Ascending aorta (tissue), 2 donors: Measurements from ENCODE around the gene NAA40. TPM values are rescaled to one million over a fixed set of nuclear protein-coding genes. Genes with fewer than 3 reads are reported as not detected.
"Not testable (repeated sequence)": the region's sequence is repeated elsewhere in the genome, so short reads cannot be mapped to it uniquely, and the experiment has no call there.

Source experiments
- DNase-seq, 2 donors: peaks; one replicate each; pipeline ENCODE4 v3.0.0-alpha.2; 2019; ENCODE audit warnings: low spot score in 2 of 2
- H3K27ac ChIP-seq, 2 donors: fragments of 200-600 bp; sonication (generic); one replicate each; pipeline ENCODE4 v1.5.1; 2016 to 2017; ENCODE audit warnings: mild to moderate bottlenecking in 1 of 2
- H3K27me3 ChIP-seq: fragments of 200-600 bp; sonication (generic); one replicate; pipeline ENCODE4 v1.5.1; 2017
- H3K36me3 ChIP-seq, 2 donors: fragments of 200-600 bp; sonication (generic); one replicate each; pipeline ENCODE4 v1.5.1; 2016
- H3K4me1 ChIP-seq, 2 donors: fragments of 200-600 bp; sonication (generic); one replicate each; pipeline ENCODE4 v1.5.1; 2016 to 2017; ENCODE audit warnings: mild to moderate bottlenecking in 1 of 2
- H3K4me3 ChIP-seq, 2 donors: fragments of 200-600 bp; sonication (generic); one replicate each; pipeline ENCODE4 v1.5.1; 2016 to 2017; ENCODE audit warnings: mild to moderate bottlenecking in 1 of 2
- H3K9me3 ChIP-seq, 2 donors: fragments of 200-600 bp; sonication (generic); one replicate each; pipeline ENCODE4 v1.5.1; 2016
- intact Hi-C: fragments of 100-400 bp; cut with DNase I; formaldehyde crosslinking; loops from one replicate; pipeline ENCODE4 v1.15.1; 2023
- total RNA-seq: library from RNA; depleted of rRNA; stranded (reverse); fragments of >200 nt; gene quantifications from one replicate; pipeline ENCODE4 v1.1.0, GENCODE V29; 2016
- TF ChIP-seq, protein P1 (sequence below), 3 experiments: fragments of 200-600 bp in 2 of 3; fragments of 450-650 bp in 1 of 3; sonication (generic) in 2 of 3; IDR thresholded peaks; one replicate each; pipeline ENCODE4 v1.5.1; 2016 to 2019; ENCODE audit warnings: antibody characterized with exemption in 3 of 3, mild to moderate bottlenecking in 1 of 3, moderate library complexity in 1 of 3

The NAA40 gene
- total RNA-seq, 1 donor from 2014 or later: 3.1 TPM

DNA sequence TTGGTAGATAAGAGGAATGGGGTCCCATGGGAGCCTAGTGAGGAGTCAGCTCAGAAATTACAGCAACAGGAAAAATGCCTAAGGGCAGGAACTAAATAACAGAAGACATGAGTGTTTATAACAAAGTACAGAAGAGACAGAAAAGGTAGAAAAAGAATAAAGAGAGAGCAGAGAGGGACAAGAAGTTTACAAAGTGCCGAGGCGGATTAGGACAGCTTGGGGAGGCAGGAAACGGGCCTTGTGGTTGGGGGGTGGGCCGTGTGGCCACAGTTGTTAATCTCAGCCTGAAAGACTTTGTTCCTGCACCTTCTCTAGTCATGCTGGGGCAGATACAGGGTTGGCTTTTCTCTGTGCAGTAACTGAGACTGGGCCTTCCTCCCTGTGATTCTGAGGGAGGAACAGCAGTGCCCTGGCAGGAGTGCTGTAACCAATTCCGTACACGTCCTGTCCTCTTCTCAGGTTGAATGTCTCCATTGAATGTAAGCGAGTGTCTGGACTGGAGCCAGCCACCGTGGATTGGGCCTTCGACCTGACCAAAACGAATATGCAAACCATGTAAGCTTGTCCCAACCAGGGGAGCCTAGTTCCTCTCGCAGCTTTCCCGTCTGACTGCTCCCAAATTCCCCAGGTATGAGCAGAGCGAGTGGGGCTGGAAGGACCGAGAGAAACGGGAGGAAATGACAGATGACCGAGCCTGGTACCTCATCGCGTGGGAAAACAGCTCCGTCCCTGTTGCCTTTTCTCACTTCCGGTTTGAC lies 13.2 kb downstream of the NAA40 start:
- intact Hi-C loops: no loop called here
- TF ChIP-seq, protein P1, sequence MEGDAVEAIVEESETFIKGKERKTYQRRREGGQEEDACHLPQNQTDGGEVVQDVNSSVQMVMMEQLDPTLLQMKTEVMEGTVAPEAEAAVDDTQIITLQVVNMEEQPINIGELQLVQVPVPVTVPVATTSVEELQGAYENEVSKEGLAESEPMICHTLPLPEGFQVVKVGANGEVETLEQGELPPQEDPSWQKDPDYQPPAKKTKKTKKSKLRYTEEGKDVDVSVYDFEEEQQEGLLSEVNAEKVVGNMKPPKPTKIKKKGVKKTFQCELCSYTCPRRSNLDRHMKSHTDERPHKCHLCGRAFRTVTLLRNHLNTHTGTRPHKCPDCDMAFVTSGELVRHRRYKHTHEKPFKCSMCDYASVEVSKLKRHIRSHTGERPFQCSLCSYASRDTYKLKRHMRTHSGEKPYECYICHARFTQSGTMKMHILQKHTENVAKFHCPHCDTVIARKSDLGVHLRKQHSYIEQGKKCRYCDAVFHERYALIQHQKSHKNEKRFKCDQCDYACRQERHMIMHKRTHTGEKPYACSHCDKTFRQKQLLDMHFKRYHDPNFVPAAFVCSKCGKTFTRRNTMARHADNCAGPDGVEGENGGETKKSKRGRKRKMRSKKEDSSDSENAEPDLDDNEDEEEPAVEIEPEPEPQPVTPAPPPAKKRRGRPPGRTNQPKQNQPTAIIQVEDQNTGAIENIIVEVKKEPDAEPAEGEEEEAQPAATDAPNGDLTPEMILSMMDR (IDR thresholded peaks at IDR 0.05): no peak
- H3K27ac ChIP-seq: no peak overlapping the region
- no peaks in the 10 kb centered on the region for H3K27me3 ChIP-seq
- H3K4me3 ChIP-seq: no peak overlapping the region
- peaks cover 49 to 56% of the 10 kb centered on the region in 2 donors for H3K36me3 ChIP-seq
- no peak for DNase-seq
- no peaks in the 10 kb centered on the region for H3K9me3 ChIP-seq
- H3K4me1 ChIP-seq: no peaks in the 10 kb centered on the region

DNA sequence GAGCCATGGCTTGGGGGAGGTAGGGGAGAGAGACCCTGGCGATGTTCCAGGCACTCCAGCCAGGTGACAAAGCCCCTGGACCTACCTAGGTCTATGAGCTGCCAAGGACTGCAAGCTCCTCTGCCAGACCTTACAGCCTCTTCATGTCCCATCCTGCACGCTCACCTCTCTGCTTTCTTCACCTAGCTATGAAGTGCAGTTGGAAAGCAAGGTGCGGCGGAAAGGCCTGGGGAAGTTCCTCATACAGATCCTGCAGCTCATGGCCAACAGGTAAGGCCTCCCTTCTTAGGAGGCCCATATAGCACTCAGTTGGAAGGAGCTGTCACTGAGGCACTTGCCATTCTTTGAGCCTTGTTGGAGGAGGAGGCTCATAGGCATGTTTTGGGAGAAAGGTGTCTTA lies 13.8 kb downstream of the NAA40 start:
- Histone ChIP-seq H3K4me1 (no peaks in the 10 kb centered on the region), H3K9me3 (no peaks in the 10 kb centered on the region), H3K4me3 (no peak overlapping the region), H3K36me3 (peaks cover 52% of the 10 kb centered on the region in 2 donors), H3K27me3 (no peaks in the 10 kb centered on the region), H3K27ac (no peak overlapping the region)
- TF ChIP-seq, protein P1 (IDR thresholded peaks at IDR 0.05): no peak
- DNase-seq: no peak
- intact Hi-C loops: no loop called here

- Histone ChIP-seq H3K27me3 (no peaks in the 10 kb centered on the region), H3K4me1 (no peaks in the 10 kb centered on the region), H3K9me3 (no peaks in the 10 kb centered on the region), H3K4me3 (no peak overlapping the region), H3K36me3 (peaks cover 27 to 36% of the 10 kb centered on the region in 2 donors), H3K27ac (no peak overlapping the region)
- TF ChIP-seq, protein P1 (IDR thresholded peaks at IDR 0.05): no peak
- intact Hi-C loops: no loop called here
- no peak for DNase-seq
These were observed 19.2 kb downstream of the NAA40 start for GRCh38 chr11:63958008-63958407.

DNA sequence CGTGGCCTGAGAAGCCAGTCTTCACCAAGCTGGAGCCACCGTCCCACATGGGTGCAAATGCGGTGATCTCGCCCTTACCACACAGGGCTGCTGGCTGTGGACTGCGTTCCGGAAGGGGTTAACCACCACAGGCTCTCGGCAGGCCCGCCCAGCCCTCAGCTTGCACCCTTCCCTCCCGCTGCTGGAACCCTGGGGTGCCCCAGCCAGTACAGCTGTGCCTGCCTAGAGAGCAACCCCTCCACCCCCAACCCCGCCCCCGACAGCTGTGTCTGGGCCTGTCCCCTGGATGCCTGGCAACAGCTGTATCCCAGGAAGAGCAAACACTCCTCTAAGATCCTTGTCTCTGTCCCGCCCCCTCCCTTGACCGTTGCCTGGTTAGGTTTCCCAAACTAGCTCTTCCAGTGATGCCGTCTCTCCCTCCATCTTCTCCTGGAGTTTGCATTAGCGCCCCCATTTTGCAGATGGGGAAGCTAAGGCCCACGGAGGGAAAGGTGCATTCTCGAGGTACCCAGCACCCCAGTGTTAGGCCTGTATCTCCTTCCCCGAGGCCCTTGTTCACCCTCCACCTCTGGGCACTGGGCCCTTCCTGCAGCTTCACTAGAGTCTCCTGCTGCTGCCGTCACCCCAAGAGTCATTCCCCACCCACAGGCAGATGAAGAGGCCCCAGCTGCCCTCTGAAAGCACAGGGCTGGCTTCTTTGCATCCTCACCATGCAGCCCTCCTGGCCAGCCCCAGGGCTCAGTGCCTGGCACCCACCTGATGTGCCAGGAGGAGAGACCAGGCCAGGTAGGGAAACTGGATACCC lies 23.0 kb downstream of the NAA40 start:
- intact Hi-C loops: no loop called here
- no peaks in the 10 kb centered on the region for H3K27me3 ChIP-seq
- no peaks in the 10 kb centered on the region for H3K9me3 ChIP-seq
- H3K27ac ChIP-seq: no peak overlapping the region
- no peaks in the 10 kb centered on the region for H3K4me1 ChIP-seq
- TF ChIP-seq, protein P1 (IDR thresholded peaks at IDR 0.05): no peak
- no peak overlapping the region for H3K4me3 ChIP-seq
- DNase-seq: no peak
- peaks cover 0 to 4% of the 10 kb centered on the region in 2 donors for H3K36me3 ChIP-seq

DNA sequence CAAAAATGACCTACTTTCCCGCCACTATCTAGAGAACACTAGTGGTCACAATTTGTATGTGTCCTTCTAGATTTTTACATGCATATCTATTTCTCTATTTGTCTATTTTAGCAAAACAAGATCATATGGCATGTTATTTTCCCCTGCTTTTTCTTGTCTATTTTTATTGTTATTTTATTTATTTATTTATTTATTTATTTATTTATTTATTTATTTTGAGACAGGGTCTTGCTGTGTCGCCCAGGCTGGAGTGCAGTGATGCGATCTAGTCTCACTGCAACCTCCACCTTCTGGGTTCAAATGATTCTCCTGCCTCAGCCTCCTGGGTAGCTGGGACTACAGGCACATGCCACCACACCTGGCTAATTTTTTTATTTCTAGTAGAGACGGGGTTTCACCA lies 25.1 kb downstream of the NAA40 start:
- H3K4me3 ChIP-seq, intact Hi-C loops, H3K27ac ChIP-seq, DNase-seq, H3K9me3 ChIP-seq, H3K4me1 ChIP-seq, H3K36me3 ChIP-seq, H3K27me3 ChIP-seq: not testable (repeated sequence)

DNA sequence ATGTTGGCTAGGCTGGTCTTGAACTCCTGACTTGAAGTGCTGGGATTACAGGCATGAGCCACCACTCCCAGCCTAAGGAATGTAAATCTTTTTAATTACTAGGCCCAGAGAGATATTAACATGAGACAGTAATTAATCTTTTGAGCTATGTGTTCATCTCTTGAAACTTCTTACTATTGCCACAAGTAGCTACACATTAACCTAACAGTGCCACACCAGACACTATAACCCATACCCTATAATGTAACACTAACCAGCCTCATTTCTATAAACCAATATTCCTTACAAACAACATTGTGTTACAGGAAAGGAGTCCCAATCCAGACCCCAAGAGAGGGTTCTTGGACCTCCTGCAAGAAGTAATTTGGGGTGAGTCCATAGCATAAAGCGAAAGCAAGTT lies 27.6 kb downstream of the NAA40 start:
- TF ChIP-seq, protein P1 (IDR thresholded peaks at IDR 0.05): no peak
- H3K4me3 ChIP-seq: no peak overlapping the region
- DNase-seq: no peak

More for the DNA sequence above, 27.6 kb downstream of the NAA40 start:
- Histone ChIP-seq H3K27ac (no peak overlapping the region), H3K36me3 (no peaks in the 10 kb centered on the region), H3K4me1 (no peaks in the 10 kb centered on the region), H3K9me3 (no peaks in the 10 kb centered on the region), H3K27me3 (no peaks in the 10 kb centered on the region)
- intact Hi-C loops: no loop called here
